HUES64 (cell line): ENCODE measurements around the gene BMF.

Experiments used
- H3K27ac ChIP-seq: 2 replicates; pipeline ENCODE4 v1.7.0; 2013; ENCODE audit warnings: low read depth, low read length, inconsistent platforms
- H3K27me3 ChIP-seq: 2 replicates; pipeline ENCODE4 v1.6.1; 2013; ENCODE audit warnings: mild to moderate bottlenecking, low read length; ENCODE audit not compliant: insufficient read depth
- H3K36me3 ChIP-seq: 2 replicates; pipeline ENCODE4 v1.6.1; 2013; ENCODE audit warnings: mild to moderate bottlenecking, low read length; ENCODE audit not compliant: insufficient read depth
- H3K4me1 ChIP-seq: 2 replicates; pipeline ENCODE4 v1.6.1; 2013; ENCODE audit warnings: mild to moderate bottlenecking, low read length, moderate library complexity; ENCODE audit not compliant: insufficient read depth
- H3K4me3 ChIP-seq: 2 replicates; pipeline ENCODE4 v1.5.1; 2013; ENCODE audit warnings: mild to moderate bottlenecking, low read length, moderate library complexity
- H3K9ac ChIP-seq: 2 replicates; pipeline ENCODE4 v1.6.1; 2013; ENCODE audit warnings: mild to moderate bottlenecking, low read depth, low read length
- H3K9me3 ChIP-seq: 2 replicates; pipeline ENCODE4 v1.6.1; 2013; ENCODE audit warnings: low read depth, low read length; ENCODE audit not compliant: insufficient read depth
- WGBS: fragments of 150-250, 120-280 bp; methylation state at CpG from one replicate; pipeline ENCODE4 v1.1.7; 2013; ENCODE audit warnings: missing lambda C conversion rate; 5-methylcytosine and 5-hydroxymethylcytosine counted together

Gene BMF

GRCh38 chr15:40100947-40101905 is 7.5 kb downstream of the BMF start:
- 90% methylated on average over 6 of the region's 6 CpGs for WGBS
- peaks cover 76% of the 10 kb centered on the region for H3K4me1 ChIP-seq
- no peak overlapping the region for H3K9ac ChIP-seq
- H3K27ac ChIP-seq, result no peak overlapping the region
- no peaks in the 10 kb centered on the region for H3K27me3 ChIP-seq
- no peak overlapping the region for H3K4me3 ChIP-seq
- H3K9me3 ChIP-seq, result no peaks in the 10 kb centered on the region
- no peaks in the 10 kb centered on the region for H3K36me3 ChIP-seq

- Histone ChIP-seq H3K36me3 (no peaks in the 10 kb centered on the region), H3K27ac (no peak overlapping the region), H3K27me3 (no peaks in the 10 kb centered on the region), H3K4me1 (peaks cover 71% of the 10 kb centered on the region), H3K9ac (no peak overlapping the region), H3K9me3 (no peaks in the 10 kb centered on the region), H3K4me3 (no peak overlapping the region)
- 77% methylated on average over 12 of the region's 13 CpGs for WGBS
These were observed 8.3 kb downstream of the BMF start for GRCh38 chr15:40100123-40100946.

- Histone ChIP-seq H3K4me1 (peaks cover 60% of the 10 kb centered on the region), H3K27ac (peak overlapping the region; percentile 34; the same call in 1 of the 2 replicates), H3K36me3 (no peaks in the 10 kb centered on the region), H3K9me3 (no peaks in the 10 kb centered on the region), H3K27me3 (no peaks in the 10 kb centered on the region), H3K9ac (peak overlapping the region; percentile 46), H3K4me3 (no peak overlapping the region)
- 40% methylated on average over 12 of the region's 12 CpGs for WGBS
These were observed 10.0 kb downstream of the BMF start for GRCh38 chr15:40098489-40099261.

- 80% methylated on average over 10 of the region's 10 CpGs for WGBS
- Histone ChIP-seq H3K27ac (no peak overlapping the region; the same call in 1 of the 2 replicates), H3K36me3 (no peaks in the 10 kb centered on the region), H3K4me3 (no peak overlapping the region), H3K9me3 (no peaks in the 10 kb centered on the region), H3K4me1 (peaks cover 60% of the 10 kb centered on the region), H3K27me3 (no peaks in the 10 kb centered on the region), H3K9ac (no peak overlapping the region; the same call in 1 of the 2 replicates)
These were observed 10.7 kb downstream of the BMF start for GRCh38 chr15:40097968-40098476.

- H3K4me3 ChIP-seq, result no peak overlapping the region
- H3K27ac ChIP-seq, result no peak overlapping the region; the same call in 1 of the 2 replicates
- no peaks in the 10 kb centered on the region for H3K27me3 ChIP-seq
- no peaks in the 10 kb centered on the region for H3K9me3 ChIP-seq
- H3K36me3 ChIP-seq, result no peaks in the 10 kb centered on the region
- peaks cover 60% of the 10 kb centered on the region for H3K4me1 ChIP-seq
- 94% methylated on average over 10 of the region's 10 CpGs for WGBS
- no peak overlapping the region for H3K9ac ChIP-seq
These were observed 11.3 kb downstream of the BMF start for GRCh38 chr15:40097096-40097967.

GRCh38 chr15:40096094-40096891 is 12.4 kb downstream of the BMF start:
- Histone ChIP-seq H3K36me3 (0 out of 2 replicates have a peak, but pooled peaks cover 2% of the 10 kb centered on the region), H3K27me3 (no peaks in the 10 kb centered on the region), H3K4me3 (no peak overlapping the region), H3K4me1 (peaks cover 70% of the 10 kb centered on the region), H3K27ac (no peak overlapping the region), H3K9me3 (no peaks in the 10 kb centered on the region), H3K9ac (no peak overlapping the region)
- 84% methylated on average over 8 of the region's 8 CpGs for WGBS

- H3K36me3 ChIP-seq, result 0 out of 2 replicates have a peak, but pooled peaks cover 4% of the 10 kb centered on the region
- no peak overlapping the region for H3K27ac ChIP-seq
- H3K4me1 ChIP-seq, result peaks cover 73% of the 10 kb centered on the region
- WGBS, result 91% methylated on average over 8 of the region's 9 CpGs
- H3K27me3 ChIP-seq, result no peaks in the 10 kb centered on the region
- H3K9ac ChIP-seq, result no peak overlapping the region
- no peak overlapping the region for H3K4me3 ChIP-seq
- no peaks in the 10 kb centered on the region for H3K9me3 ChIP-seq
These were observed 13.1 kb downstream of the BMF start for GRCh38 chr15:40095371-40096093.

GRCh38 chr15:40094156-40094555 is 14.5 kb downstream of the BMF start:
- WGBS, result 95% methylated on average over 4 of the region's 4 CpGs
- Histone ChIP-seq H3K27ac (no peak overlapping the region), H3K27me3 (no peaks in the 10 kb centered on the region), H3K9ac (no peak overlapping the region), H3K36me3 (0 out of 2 replicates have a peak, but pooled peaks cover 6% of the 10 kb centered on the region), H3K9me3 (no peaks in the 10 kb centered on the region), H3K4me3 (no peak overlapping the region), H3K4me1 (peaks cover 78% of the 10 kb centered on the region)
